HL-60 (cell line): ENCODE measurements around the gene MAST2.
"Not testable (repeated sequence)": the region's sequence is repeated elsewhere in the genome, so short reads cannot be mapped to it uniquely, and the experiment has no call there.

Source experiments
- DNase-seq, 2 experiments: peaks; one replicate each; pipeline ENCODE4 v3.0.0-alpha.2; 2010 to 2020; ENCODE audit warnings: low read depth in 1 of 2, low spot score in 1 of 2
- H3K27ac ChIP-seq: fragments of 250-450 bp; sonication (Bioruptor Pico); replicated peaks from 2 replicates; pipeline ENCODE4 v1.5.1; 2020; ENCODE audit warnings: mild to moderate bottlenecking, moderate library complexity
- H3K27me3 ChIP-seq: fragments of 250-450 bp; sonication (Bioruptor Pico); 2 replicates; pipeline ENCODE4 v1.5.1; 2021; ENCODE audit warnings: mild to moderate bottlenecking, moderate library complexity; ENCODE audit not compliant: insufficient read depth, poor library complexity, severe bottlenecking
- H3K4me3 ChIP-seq: replicated peaks from 2 replicates; pipeline ENCODE4 v1.5.1; 2011; ENCODE audit warnings: mild to moderate bottlenecking, control low read depth, low read length; ENCODE audit not compliant: insufficient read depth
- CTCF ChIP-seq: IDR thresholded peaks from one replicate; pipeline ENCODE4 v1.5.1; 2011; ENCODE audit warnings: low read length, control low read depth, inconsistent platforms; ENCODE audit not compliant: insufficient read depth
- GABPA ChIP-seq: IDR thresholded peaks from 2 replicates; pipeline ENCODE4 v1.6.1; 2012; ENCODE audit warnings: low read depth
- POLR2AphosphoS5 ChIP-seq: IDR thresholded peaks from 2 replicates; pipeline ENCODE4 v1.6.1; 2012; ENCODE audit warnings: low read depth
- REST ChIP-seq: IDR thresholded peaks from 2 replicates; pipeline ENCODE4 v1.6.1; 2012; ENCODE audit warnings: low read depth; ENCODE audit not compliant: insufficient replicate concordance
- SPI1 ChIP-seq: IDR thresholded peaks from 2 replicates; pipeline ENCODE4 v1.6.1; 2012; ENCODE audit warnings: low read depth, mild to moderate bottlenecking, borderline replicate concordance

Gene MAST2

GRCh38 chr1:45857101-45857700 is 53.8 kb downstream of the MAST2 start:
- Histone ChIP-seq H3K4me3 (no peak overlapping the region), H3K27ac (no peak overlapping the region), H3K27me3 (no peaks in the 10 kb centered on the region)
- no peak for DNase-seq
- TF ChIP-seq POLR2AphosphoS5 (no peak), GABPA (no peak), SPI1 (no peak), CTCF (no peak), REST (no peak)

- not testable (repeated sequence) for H3K27me3 ChIP-seq, H3K27ac ChIP-seq, H3K4me3 ChIP-seq, DNase-seq
Measured at GRCh38 chr1:45857755-45858492, 54.5 kb downstream of the MAST2 start.

- H3K4me3 ChIP-seq: no peak overlapping the region
- TF ChIP-seq SPI1: no peak
- no peak for TF ChIP-seq GABPA
- no peak for TF ChIP-seq CTCF
- no peak for TF ChIP-seq REST
- TF ChIP-seq POLR2AphosphoS5: no peak
Measured at GRCh38 chr1:45859221-45859620, 55.8 kb downstream of the MAST2 start.

GRCh38 chr1:45862008-45862407 is 58.6 kb downstream of the MAST2 start:
- no peaks in the 10 kb centered on the region for H3K27me3 ChIP-seq
- TF ChIP-seq CTCF: no peak
- no peak for TF ChIP-seq SPI1
- no peak for TF ChIP-seq POLR2AphosphoS5
- no peak for TF ChIP-seq GABPA
- no peak for TF ChIP-seq REST
- no peak overlapping the region for H3K27ac ChIP-seq
- no peak overlapping the region for H3K4me3 ChIP-seq
- no peak for DNase-seq

More at GRCh38 chr1:45859221-45859620, 55.8 kb downstream of the MAST2 start:
- Histone ChIP-seq H3K27me3 (no peaks in the 10 kb centered on the region), H3K27ac (no peak overlapping the region)
- DNase-seq: no peak
